Activated CD8-positive, alpha-beta memory T cell treated with anti-CD3 and anti-CD28 coated beads for 36 hours (primary cell): ENCODE results near the gene CHD3. TPM values are rescaled to one million over a fixed set of nuclear protein-coding genes. Genes with fewer than 3 reads are reported as not detected.
"Not testable (repeated sequence)": the region's sequence is repeated elsewhere in the genome, so short reads cannot be mapped to it uniquely, and the experiment has no call there.

Experiments used
- CTCF ChIA-PET: fragments of 350-600 bp; sonication (Branson Sonifier 250); formaldehyde crosslinking; loops from one replicate; lab custom pipeline; 2021; ENCODE audit warnings: antibody characterized with exemption; lab: Charles Lee
- POLR2A ChIA-PET: fragments of 350-600 bp; sonication (Branson Sonifier 250); formaldehyde crosslinking; loops from one replicate; lab custom pipeline; 2021; ENCODE audit warnings: antibody characterized with exemption; lab: Charles Lee
- total RNA-seq, 2 experiments: library from RNA; stranded (reverse); gene quantifications; one replicate each; pipeline ENCODE4 v1.2.3, GENCODE V29; 2021

CHD3 gene
- total RNA-seq, 2 experiments from 2014 or later, result 112 to 113 TPM

- CTCF ChIA-PET, result interaction anchor here (0.7 to 3.0 kb wide), 8 partner anchors 9 to 243 kb away, joined by 3 to 18 read pairs (median 6); partner anchors contain the start of genes RNF227 and WRAP53
- POLR2A ChIA-PET, result interaction anchor here (0.6 to 2.8 kb wide), 7 partner anchors 15 to 262 kb away, joined by 3 to 15 read pairs (median 4); partner anchors contain the start of genes HES7, NAA38 and RNF227
These were observed 42.4 kb downstream of the CHD3 start for GRCh38 chr17:7930841-7931631.

- POLR2A ChIA-PET, result interaction anchor here (0.6 to 2.8 kb wide), 9 partner anchors 10 to 892 kb away, joined by 3 to 15 read pairs (median 4); partner anchors contain the start of genes NAA38 and RNF227
- CTCF ChIA-PET, result interaction anchor here (0.7 to 3.0 kb wide), 11 partner anchors 10 to 244 kb away, joined by 3 to 18 read pairs (median 5); partner anchors contain the start of genes NAA38, RNF227 and WRAP53
These were observed 43.3 kb downstream of the CHD3 start, which contains the start of the genes CNTROB and TRAPPC1 for GRCh38 chr17:7931709-7932482. CNTROB (plus strand) TSS chr17:7932206; CDS start chr17:7933080, 874 bp downstream. TRAPPC1 (minus strand) TSS chr17:7931946; CDS start chr17:7931829, 117 bp downstream.

- ChIA-PET POLR2A (interaction anchor here (0.6 to 2.8 kb wide), 9 partner anchors 11 to 893 kb away, joined by 3 to 15 read pairs (median 3); partner anchors contain the start of genes NAA38 and RNF227), CTCF (interaction anchor here (0.7 to 3.0 kb wide), 11 partner anchors 10 to 244 kb away, joined by 3 to 18 read pairs (median 5); partner anchors contain the start of genes NAA38, RNF227 and WRAP53)
These were observed 43.9 kb downstream of the CHD3 start for GRCh38 chr17:7932483-7932891.

GRCh38 chr17:7932949-7933348 lies 44.4 kb downstream of the CHD3 start:
- ChIA-PET CTCF (interaction anchor here (1.0 to 3.0 kb wide), 7 partner anchors 11 to 125 kb away, joined by 3 to 18 read pairs (median 6); partner anchors contain the start of gene RNF227), POLR2A (interaction anchor here (0.7 to 2.8 kb wide), 6 partner anchors 11 to 109 kb away, joined by 3 to 15 read pairs (median 4); partner anchors contain the start of gene RNF227)

GRCh38 chr17:7935859-7936258 lies 47.3 kb downstream of the CHD3 start:
- CTCF ChIA-PET, result interaction anchor here (1.7 kb wide), 1 partner anchor 42 kb away, joined by 3 read pairs; no protein-coding TSS in a partner anchor
- POLR2A ChIA-PET, result no interaction called here

- CTCF ChIA-PET, result interaction anchor here (1.2 to 1.4 kb wide), 2 partner anchors 50 to 139 kb away, joined by 3 to 4 read pairs; no protein-coding TSS in a partner anchor
- POLR2A ChIA-PET, result no interaction called here
These were observed 51.4 kb downstream of the CHD3 start for GRCh38 chr17:7940034-7940433.

GRCh38 chr17:7940743-7941142 lies 52.2 kb downstream of the CHD3 start:
- POLR2A ChIA-PET, result no interaction called here
- CTCF ChIA-PET, result interaction anchor here (1.0 to 1.4 kb wide), 2 partner anchors 49 to 138 kb away, joined by 3 to 4 read pairs; no protein-coding TSS in a partner anchor

- ChIA-PET CTCF (interaction anchor here (2.9 kb wide), 1 partner anchor 46 kb away, joined by 13 read pairs; no protein-coding TSS in a partner anchor), POLR2A (interaction anchor here (0.6 kb wide), 1 partner anchor 84 kb away, joined by 3 read pairs; no protein-coding TSS in a partner anchor)
These were observed 54.7 kb downstream of the CHD3 start for GRCh38 chr17:7943291-7943690.

- POLR2A ChIA-PET, result no interaction called here
- CTCF ChIA-PET, result interaction anchor here (0.8 to 2.9 kb wide), 4 partner anchors 17 to 117 kb away, joined by 3 to 13 read pairs (median 4); no protein-coding TSS in a partner anchor
These were observed 55.7 kb downstream of the CHD3 start for GRCh38 chr17:7944326-7944725.

GRCh38 chr17:7945651-7946050 lies 57.1 kb downstream of the CHD3 start:
- CTCF ChIA-PET, result interaction anchor here (0.9 kb wide), 1 partner anchor 117 kb away, joined by 3 read pairs; no protein-coding TSS in a partner anchor
- POLR2A ChIA-PET, result interaction anchor here (1.3 kb wide), 1 partner anchor 13 kb away, joined by 3 read pairs; no protein-coding TSS in a partner anchor

- ChIA-PET POLR2A (interaction anchor here (0.6 to 1.3 kb wide), 2 partner anchors 14 to 72 kb away, joined by 3 to 4 read pairs; no protein-coding TSS in a partner anchor), CTCF (no interaction called here)
These were observed 57.9 kb downstream of the CHD3 start for GRCh38 chr17:7946441-7946840.

GRCh38 chr17:7947651-7948050 lies 59.1 kb downstream of the CHD3 start:
- POLR2A ChIA-PET, result no interaction called here
- CTCF ChIA-PET, result no interaction called here

GRCh38 chr17:7950578-7950977 lies 62.0 kb downstream of the CHD3 start:
- POLR2A ChIA-PET, result no interaction called here
- CTCF ChIA-PET, result interaction anchor here (0.6 to 1.0 kb wide), 3 partner anchors 35 to 772 kb away, joined by 3 read pairs; no protein-coding TSS in a partner anchor

- CTCF ChIA-PET, result interaction anchor here (0.6 to 1.1 kb wide), 4 partner anchors 26 to 38 kb away, joined by 3 to 4 read pairs (median 3); no protein-coding TSS in a partner anchor
- POLR2A ChIA-PET, result no interaction called here
These were observed 62.7 kb downstream of the CHD3 start for GRCh38 chr17:7951143-7951792.

GRCh38 chr17:7953266-7953665 lies 64.7 kb downstream of the CHD3 start:
- CTCF ChIA-PET, result interaction anchor here (1.2 kb wide), 1 partner anchor 18 kb away, joined by 3 read pairs; no protein-coding TSS in a partner anchor
- POLR2A ChIA-PET, result not testable (repeated sequence)

GRCh38 chr17:7955414-7956227 lies 67.0 kb downstream of the CHD3 start:
- CTCF ChIA-PET, result interaction anchor here (0.6 to 1.6 kb wide), 2 partner anchors 35 to 627 kb away, joined by 3 to 6 read pairs; no protein-coding TSS in a partner anchor
- POLR2A ChIA-PET, result no interaction called here
